Mononuclear cell (primary cell): ENCODE data around the gene RNF135. TPM values are rescaled to one million over a fixed set of nuclear protein-coding genes. Genes with fewer than 3 reads are reported as not detected.
A peak's percentile ranks its signal among the peaks of the same experiment; 100 is the strongest.
"Not testable (repeated sequence)": the region's sequence is repeated elsewhere in the genome, so short reads cannot be mapped to it uniquely, and the experiment has no call there.

Source experiments
- H3K27me3 ChIP-seq: 2 replicates; pipeline ENCODE4 v1.6.0; 2011; ENCODE audit warnings: low read length, control low read depth; ENCODE audit not compliant: insufficient read depth
- H3K4me1 ChIP-seq: 2 replicates; pipeline ENCODE4 v1.5.1; 2011; ENCODE audit warnings: mild to moderate bottlenecking, low read length, control low read depth; ENCODE audit not compliant: insufficient read depth
- H3K4me3 ChIP-seq: 2 replicates; pipeline ENCODE4 v1.5.1; 2011; ENCODE audit warnings: mild to moderate bottlenecking, low read length, moderate library complexity
- H3K9me3 ChIP-seq: 2 replicates; pipeline ENCODE4 v1.5.1; 2011; ENCODE audit warnings: low read depth, mild to moderate bottlenecking, control low read depth, low read length
- total RNA-seq: library from RNA; depleted of rRNA; stranded (reverse); fragments of >200 nt; gene quantifications from one replicate; pipeline ENCODE4 v1.2.3, GENCODE V29; 2012

RNF135 gene, protein sequence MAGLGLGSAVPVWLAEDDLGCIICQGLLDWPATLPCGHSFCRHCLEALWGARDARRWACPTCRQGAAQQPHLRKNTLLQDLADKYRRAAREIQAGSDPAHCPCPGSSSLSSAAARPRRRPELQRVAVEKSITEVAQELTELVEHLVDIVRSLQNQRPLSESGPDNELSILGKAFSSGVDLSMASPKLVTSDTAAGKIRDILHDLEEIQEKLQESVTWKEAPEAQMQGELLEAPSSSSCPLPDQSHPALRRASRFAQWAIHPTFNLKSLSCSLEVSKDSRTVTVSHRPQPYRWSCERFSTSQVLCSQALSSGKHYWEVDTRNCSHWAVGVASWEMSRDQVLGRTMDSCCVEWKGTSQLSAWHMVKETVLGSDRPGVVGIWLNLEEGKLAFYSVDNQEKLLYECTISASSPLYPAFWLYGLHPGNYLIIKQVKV
- 14.1 TPM for total RNA-seq

DNA sequence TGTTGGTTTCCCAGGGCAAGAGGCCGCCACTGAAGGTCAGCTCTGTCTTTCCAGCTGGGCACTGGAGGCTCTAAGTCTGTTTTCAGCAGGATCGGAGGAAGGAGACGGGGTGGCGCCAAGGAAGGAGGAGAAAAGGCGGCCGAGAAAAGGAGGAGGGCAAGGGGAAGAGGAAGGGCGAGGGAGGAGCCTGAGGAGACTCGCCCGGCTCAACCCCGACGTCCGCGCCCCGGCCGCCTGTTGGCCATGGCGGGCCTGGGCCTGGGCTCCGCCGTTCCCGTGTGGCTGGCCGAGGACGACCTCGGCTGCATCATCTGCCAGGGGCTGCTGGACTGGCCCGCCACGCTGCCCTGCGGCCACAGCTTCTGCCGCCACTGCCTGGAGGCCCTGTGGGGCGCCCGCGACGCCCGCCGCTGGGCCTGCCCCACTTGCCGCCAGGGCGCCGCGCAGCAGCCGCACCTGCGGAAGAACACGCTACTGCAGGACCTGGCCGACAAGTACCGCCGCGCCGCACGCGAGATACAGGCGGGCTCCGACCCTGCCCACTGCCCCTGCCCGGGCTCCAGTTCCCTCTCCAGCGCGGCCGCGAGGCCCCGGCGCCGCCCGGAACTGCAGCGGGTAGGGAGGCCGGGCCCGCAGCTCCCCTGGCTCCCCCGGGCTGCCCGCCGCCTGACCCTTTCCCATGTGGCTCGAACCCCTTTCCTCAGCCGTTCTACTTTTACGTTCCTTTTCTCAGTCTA, at the start of gene RNF135:
Gene RNF135, plus strand, starts transcription at position 209 of the 737 bp plus-strand sequence. Its CDS starts 35 bp downstream, at position 244.
- Histone ChIP-seq H3K4me3 (peak within 1 kb of the TSS; percentile 64), H3K4me1 (peaks cover 65% of the 10 kb centered on the region), H3K27me3 (no peaks in the 10 kb centered on the region), H3K9me3 (no peaks in the 10 kb centered on the region)

GRCh38 chr17:30921544-30922196, 49.2 kb upstream of the RNF135 start, which contains the start of gene ADAP2:
Gene ADAP2, plus strand, starts transcription at chr17:30921945. Its CDS starts 70 bp downstream, at chr17:30922015.
- Histone ChIP-seq H3K4me3 (peak within 1 kb of the TSS; percentile 47), H3K4me1 (peaks cover 24% of the 10 kb centered on the region), H3K9me3 (no peaks in the 10 kb centered on the region), H3K27me3 (peaks cover 19% of the 10 kb centered on the region)

- H3K27me3 ChIP-seq, result peaks cover 19% of the 10 kb centered on the region
- no peaks in the 10 kb centered on the region for H3K9me3 ChIP-seq
- peaks cover 24% of the 10 kb centered on the region for H3K4me1 ChIP-seq
- peak overlapping the region; percentile 47 for H3K4me3 ChIP-seq
These were observed 48.4 kb upstream of the RNF135 start for GRCh38 chr17:30922235-30923030.

DNA sequence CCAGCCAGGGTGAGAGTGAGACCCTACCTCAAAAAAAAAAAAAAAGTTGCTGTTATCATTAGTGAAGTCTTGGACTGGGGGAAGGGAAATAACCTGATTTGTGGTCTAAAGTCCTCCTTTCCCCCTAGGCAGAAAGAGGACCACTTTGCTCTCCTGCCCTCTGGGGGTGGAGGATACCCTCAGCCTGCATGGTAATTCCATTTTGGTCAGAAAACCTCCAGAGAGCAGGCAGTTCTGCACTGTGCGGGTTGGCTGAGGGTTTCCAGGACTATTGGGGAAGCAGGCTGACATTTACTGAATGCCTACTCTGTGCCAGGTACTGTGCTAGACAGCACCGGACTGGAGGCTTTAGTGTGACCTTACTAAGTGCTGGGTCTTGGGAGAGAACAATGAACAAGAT, 46.5 kb upstream of the RNF135 start:
- Histone ChIP-seq H3K4me1 (peaks cover 24% of the 10 kb centered on the region), H3K4me3 (no peak overlapping the region), H3K27me3 (peaks cover 19% of the 10 kb centered on the region), H3K9me3 (no peaks in the 10 kb centered on the region)

DNA sequence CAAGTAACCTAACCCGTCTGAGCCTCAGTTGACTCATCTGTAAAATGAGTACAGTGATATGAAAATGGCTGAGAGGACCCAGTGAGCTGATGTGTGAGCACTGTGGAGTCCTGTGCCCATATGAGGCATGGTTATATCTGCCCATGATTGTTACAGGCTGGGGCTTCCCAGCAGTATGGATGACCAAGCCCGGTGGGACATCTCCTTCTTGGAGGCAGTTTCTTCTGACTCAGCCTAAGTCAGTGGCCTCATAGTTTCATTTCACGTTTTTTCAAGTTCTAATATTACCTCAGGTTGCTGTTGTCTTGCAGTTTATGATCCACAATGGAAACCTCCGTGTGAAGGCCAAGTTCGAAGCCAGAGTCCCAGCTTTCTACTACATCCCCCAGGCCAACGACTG, 44.3 kb upstream of the RNF135 start:
- H3K4me1 ChIP-seq, result peaks cover 17% of the 10 kb centered on the region
- peaks cover 10% of the 10 kb centered on the region for H3K27me3 ChIP-seq
- no peak overlapping the region for H3K4me3 ChIP-seq
- no peaks in the 10 kb centered on the region for H3K9me3 ChIP-seq

DNA sequence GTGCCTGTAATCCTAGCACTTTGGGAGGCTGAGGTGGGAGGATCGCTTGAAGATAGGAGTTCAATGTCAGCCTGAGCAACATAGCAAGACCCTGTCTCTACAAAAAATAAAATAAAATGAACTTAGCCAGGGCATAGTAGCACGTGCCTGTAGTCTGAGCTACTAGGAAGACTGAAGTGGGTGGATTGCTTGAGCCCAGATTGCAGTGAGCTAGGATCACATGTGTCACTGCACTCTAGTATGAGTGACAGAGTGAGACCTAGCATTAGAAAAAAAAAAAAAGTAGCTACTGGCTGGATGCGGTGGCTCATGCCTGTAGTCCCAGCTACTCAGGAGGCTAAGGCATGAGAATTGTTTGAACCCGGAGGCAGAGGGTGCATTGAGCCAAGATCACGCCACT, 43.1 kb upstream of the RNF135 start:
- Histone ChIP-seq H3K4me1 (peaks cover 10% of the 10 kb centered on the region), H3K4me3 (no peak overlapping the region), H3K9me3 (no peaks in the 10 kb centered on the region), H3K27me3 (peaks cover 7% of the 10 kb centered on the region)

GRCh38 chr17:30928584-30928983, 42.3 kb upstream of the RNF135 start:
- H3K9me3 ChIP-seq, result no peaks in the 10 kb centered on the region
- H3K4me1 ChIP-seq, result peaks cover 3% of the 10 kb centered on the region
- no peak overlapping the region for H3K4me3 ChIP-seq
- peaks cover 5% of the 10 kb centered on the region for H3K27me3 ChIP-seq

DNA sequence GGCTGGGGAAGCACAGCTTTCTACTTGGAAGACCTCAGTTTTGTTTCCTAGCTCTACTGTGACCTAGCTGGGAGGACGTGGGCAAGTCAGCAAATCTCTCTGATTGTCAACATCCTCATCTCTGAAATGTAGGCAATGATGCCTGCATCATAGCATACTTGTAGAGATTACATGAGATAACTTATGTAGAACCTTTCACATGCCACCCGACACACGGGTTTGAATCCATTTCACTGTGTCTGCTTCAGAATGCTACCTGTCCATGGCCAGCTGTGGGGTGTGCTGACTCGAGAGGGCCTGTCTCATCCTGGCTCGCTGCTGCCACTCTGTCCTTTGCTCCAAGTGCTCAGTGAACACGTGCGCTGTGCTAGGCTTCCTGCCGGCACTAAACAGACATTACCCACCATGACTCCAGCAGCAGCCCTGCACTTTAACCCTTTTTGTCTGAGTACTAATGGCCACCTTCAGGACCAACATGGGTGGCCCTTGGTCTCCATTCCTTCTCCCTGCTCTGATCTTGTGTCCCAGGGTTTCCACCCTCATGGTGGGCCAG, 41.7 kb upstream of the RNF135 start:
- peaks cover 3% of the 10 kb centered on the region for H3K4me1 ChIP-seq
- H3K27me3 ChIP-seq, result peaks cover 5% of the 10 kb centered on the region
- H3K4me3 ChIP-seq, result no peak overlapping the region
- no peaks in the 10 kb centered on the region for H3K9me3 ChIP-seq

GRCh38 chr17:30929861-30930260, 41.0 kb upstream of the RNF135 start:
- H3K4me3 ChIP-seq, H3K4me1 ChIP-seq, H3K27me3 ChIP-seq: not testable (repeated sequence)

DNA sequence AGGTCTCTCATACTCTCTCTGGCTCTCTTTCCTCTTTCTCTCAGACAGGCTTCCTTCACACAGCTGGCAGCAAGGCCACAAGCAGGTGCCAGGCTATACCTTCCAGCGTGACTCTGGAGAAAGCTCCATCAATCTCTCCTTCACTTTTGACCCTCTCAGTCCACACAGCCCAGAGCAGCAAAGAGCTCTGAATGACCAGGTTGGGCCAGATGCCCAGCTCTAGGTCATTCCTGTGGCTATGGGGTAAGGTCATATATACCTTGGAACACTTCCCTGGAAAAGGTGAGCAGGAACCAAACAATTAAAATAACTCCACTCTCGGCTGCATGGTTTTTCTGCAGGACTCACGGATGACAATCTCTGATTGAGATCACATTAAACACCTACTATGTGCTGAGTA, 40.3 kb upstream of the RNF135 start:
- Histone ChIP-seq H3K9me3 (no peaks in the 10 kb centered on the region), H3K27me3 (no peaks in the 10 kb centered on the region), H3K4me1 (no peaks in the 10 kb centered on the region), H3K4me3 (no peak overlapping the region)

More at GRCh38 chr17:30929861-30930260, 41.0 kb upstream of the RNF135 start:
- H3K9me3 ChIP-seq, result not testable (repeated sequence)

DNA sequence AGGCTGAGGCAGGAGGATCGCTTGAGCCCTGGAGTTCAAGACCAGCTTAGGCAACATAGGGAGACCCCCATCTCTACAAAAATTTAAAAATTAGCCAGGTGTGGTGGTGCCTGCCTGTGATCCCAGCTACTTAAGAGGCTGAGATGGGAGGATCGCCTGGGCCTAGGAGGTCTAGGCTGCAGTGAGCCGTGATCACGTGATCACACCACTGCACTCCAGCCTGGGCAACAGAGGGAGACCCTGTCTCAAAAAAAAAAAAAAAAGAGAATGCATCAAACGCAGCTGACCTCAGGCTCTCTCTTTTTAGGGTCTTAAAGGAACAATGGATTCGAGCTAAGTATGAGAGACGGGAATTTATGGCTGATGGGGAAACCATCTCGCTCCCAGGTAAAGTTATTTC, 39.3 kb upstream of the RNF135 start:
- H3K4me3 ChIP-seq, H3K27me3 ChIP-seq, H3K9me3 ChIP-seq, H3K4me1 ChIP-seq: not testable (repeated sequence)

DNA sequence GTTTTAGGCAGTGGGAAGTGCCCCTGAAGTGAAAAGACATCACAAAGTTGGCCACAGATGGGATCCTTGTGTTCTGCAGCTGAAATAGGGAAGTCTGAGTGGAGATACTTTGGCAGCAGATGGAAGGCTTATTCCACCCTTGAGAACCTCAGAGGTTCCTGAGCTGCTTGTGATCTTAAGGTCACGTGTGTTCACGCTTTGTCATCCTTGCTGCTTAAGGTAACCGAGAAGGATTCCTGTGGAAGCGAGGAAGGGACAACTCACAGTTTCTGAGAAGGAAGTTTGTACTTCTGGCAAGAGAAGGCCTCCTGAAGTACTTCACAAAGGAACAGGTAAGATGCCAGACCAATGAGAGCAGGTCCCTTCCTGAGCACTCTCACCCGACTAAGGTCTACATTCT, 36.9 kb upstream of the RNF135 start:
- no peaks in the 10 kb centered on the region for H3K9me3 ChIP-seq
- no peak overlapping the region for H3K4me3 ChIP-seq
- no peaks in the 10 kb centered on the region for H3K27me3 ChIP-seq
- peaks cover 9% of the 10 kb centered on the region for H3K4me1 ChIP-seq

DNA sequence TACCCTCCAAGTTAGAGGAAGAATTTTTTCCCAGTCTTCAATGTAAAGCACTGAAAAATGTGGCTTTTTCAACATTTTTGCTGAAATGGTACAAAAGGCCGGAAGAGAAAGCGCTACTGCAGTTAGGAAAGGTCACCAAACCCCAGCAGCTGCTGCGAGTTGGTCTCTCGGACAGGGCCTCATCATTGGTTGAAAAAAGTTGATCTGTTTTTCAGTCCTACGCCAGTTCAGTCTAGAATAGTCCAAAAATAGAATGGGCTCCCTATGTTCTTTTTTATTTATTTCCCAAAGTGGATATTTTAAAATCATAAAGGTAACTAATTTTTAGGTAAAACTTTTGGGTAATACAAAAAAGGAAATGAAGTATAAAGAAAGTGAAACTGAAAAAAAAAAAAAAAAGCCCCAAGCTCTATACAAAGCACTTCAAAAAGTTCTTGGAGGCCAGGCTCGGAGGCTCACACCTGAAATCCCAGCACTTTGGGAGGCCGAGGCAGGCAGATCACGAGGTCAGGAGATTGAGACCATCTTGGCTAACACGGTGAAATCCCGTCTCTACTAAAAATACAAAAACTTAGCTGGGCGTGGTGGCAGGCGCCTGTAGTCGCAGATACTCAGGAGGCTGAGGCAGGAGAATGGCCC, 31.7 kb upstream of the RNF135 start:
- no peak overlapping the region for H3K4me3 ChIP-seq

More for the DNA sequence above, 31.7 kb upstream of the RNF135 start:
- Histone ChIP-seq H3K27me3 (no peaks in the 10 kb centered on the region), H3K4me1 (peaks cover 11% of the 10 kb centered on the region), H3K9me3 (no peaks in the 10 kb centered on the region)
